Measurements from ENCODE around the gene TRIO. TPM values are rescaled to one million over a fixed set of nuclear protein-coding genes. Genes with fewer than 3 reads are reported as not detected.

Gene TRIO
- polyA plus RNA-seq, 3 donors = 1.7 to 45.8 (median 2.1) TPM

- peaks cover 9 to 18% (median 14%) of the 10 kb centered on the region in 7 donors for H3K9me3 Mint-ChIP-seq
- peaks cover 75% of the 10 kb centered on the region for H4K20me1 ChIP-seq (ENCODE audit: insufficient read depth, low read length)
- H3K4me3 ChIP-seq (replicated peaks in 1 of 3; ENCODE audit: low read depth in 2 of 3, low read length in 3 of 3) = no peak overlapping the region
- WGBS (ENCODE audit: insufficient coverage) = no CpG with 5 or more reads among the region's 5 CpGs
- peaks cover 77% of the 10 kb centered on the region for H3K79me2 ChIP-seq (ENCODE audit: insufficient read depth, low read length)
- no peak overlapping the region for H2AFZ ChIP-seq (ENCODE audit: insufficient read depth, low read depth, low read length, poor library complexity, severe bottlenecking)
- H3K4me2 ChIP-seq (replicated peaks; ENCODE audit: extremely low read depth, low read length, poor library complexity, severe bottlenecking) = no peak overlapping the region
- intact Hi-C loops (cut with micrococcal nuclease) = loop anchor here in 1 of 2 donors (10.0 kb wide), 1 partner anchor 101 kb away; no protein-coding TSS in a partner anchor
- peaks cover 27% of the 10 kb centered on the region for H3K4me1 Mint-ChIP-seq
- no peaks in the 10 kb centered on the region for H3K36me3 ChIP-seq (replicated peaks in 1 of 2; ENCODE audit: control insufficient read depth in 1 of 2, insufficient read depth in 2 of 2, low read length in 2 of 2)
- H3K4me1 ChIP-seq (ENCODE audit: control insufficient read depth in 1 of 2, insufficient read depth in 2 of 2, low read length in 2 of 2) = peaks cover 8 to 9% of the 10 kb centered on the region in 2 donors
- H3K4me3 Mint-ChIP-seq = no peak overlapping the region
- H3K9me3 ChIP-seq (replicated peaks in 1 of 2; ENCODE audit: control insufficient read depth in 1 of 2, insufficient read depth in 1 of 2, low read length in 2 of 2) = peaks cover 21 to 27% of the 10 kb centered on the region in 2 donors
- no peak for TF ChIP-seq CTCF (IDR thresholded peaks at IDR 0.05)
- H3K27me3 Mint-ChIP-seq (ENCODE audit: low read depth in 3 of 3) = no peaks in the 10 kb centered on the region
- no peak overlapping the region for H3K9ac ChIP-seq (ENCODE audit: insufficient read depth, low read length, poor library complexity, severe bottlenecking)
- H3K27me3 ChIP-seq (ENCODE audit: control insufficient read depth in 2 of 2, insufficient read depth in 2 of 2, low read length in 2 of 2) = no peaks in the 10 kb centered on the region
- peaks cover 4 to 7% of the 10 kb centered on the region in 2 donors for H3K36me3 Mint-ChIP-seq
- H3K27ac Mint-ChIP-seq = peak overlapping the region in 2 of 7 donors; percentile 13 to 17
- H3K27ac ChIP-seq (ENCODE audit: low read depth in 1 of 2, low read length in 2 of 2) = no peak overlapping the region
- DNase-seq = no peak
Observed at GRCh38 chr5:14256026-14256690, 113.0 kb downstream of the TRIO start.

- Histone ChIP-seq H3K36me3 (replicated peaks in 1 of 2; ENCODE audit: control insufficient read depth in 1 of 2, insufficient read depth in 2 of 2, low read length in 2 of 2) (no peaks in the 10 kb centered on the region), H3K9me3 (replicated peaks in 1 of 2; ENCODE audit: control insufficient read depth in 1 of 2, insufficient read depth in 1 of 2, low read length in 2 of 2) (peaks cover 21 to 27% of the 10 kb centered on the region in 2 donors), H4K20me1 (ENCODE audit: insufficient read depth, low read length) (peaks cover 75% of the 10 kb centered on the region), H3K4me1 (ENCODE audit: control insufficient read depth in 1 of 2, insufficient read depth in 2 of 2, low read length in 2 of 2) (peaks cover 4 to 5% of the 10 kb centered on the region in 2 donors), H3K27me3 (ENCODE audit: control insufficient read depth in 2 of 2, insufficient read depth in 2 of 2, low read length in 2 of 2) (no peaks in the 10 kb centered on the region), H3K27ac (ENCODE audit: low read depth in 1 of 2, low read length in 2 of 2) (no peak overlapping the region), H3K4me2 (replicated peaks; ENCODE audit: extremely low read depth, low read length, poor library complexity, severe bottlenecking) (no peak overlapping the region), H2AFZ (ENCODE audit: insufficient read depth, low read depth, low read length, poor library complexity, severe bottlenecking) (no peak overlapping the region), H3K4me3 (replicated peaks in 1 of 3; ENCODE audit: low read depth in 2 of 3, low read length in 3 of 3) (no peak overlapping the region), H3K79me2 (ENCODE audit: insufficient read depth, low read length) (peaks cover 72% of the 10 kb centered on the region), H3K9ac (ENCODE audit: insufficient read depth, low read length, poor library complexity, severe bottlenecking) (no peak overlapping the region)
- TF ChIP-seq CTCF (IDR thresholded peaks at IDR 0.05) = no peak
- DNase-seq = no peak
- H3K27me3 Mint-ChIP-seq (ENCODE audit: low read depth in 3 of 3) = no peaks in the 10 kb centered on the region
- H3K27ac Mint-ChIP-seq = no peak overlapping the region
- peaks cover 4 to 7% of the 10 kb centered on the region in 2 donors for H3K36me3 Mint-ChIP-seq
- H3K4me3 Mint-ChIP-seq = no peak overlapping the region
- WGBS (ENCODE audit: insufficient coverage) = 98% methylated on average over 9 of the region's 11 CpGs
- H3K9me3 Mint-ChIP-seq = peaks cover 9 to 18% (median 14%) of the 10 kb centered on the region in 7 donors
- intact Hi-C loops (cut with micrococcal nuclease) = loop anchor here in 1 of 2 donors (10.0 kb wide), 1 partner anchor 102 kb away; no protein-coding TSS in a partner anchor
- peaks cover 27% of the 10 kb centered on the region for H3K4me1 Mint-ChIP-seq
Observed at GRCh38 chr5:14256756-14257393, 113.7 kb downstream of the TRIO start.

All from CD14-positive monocyte (primary cell).